ENCODE results near the gene DLGAP4.

The DLGAP4 gene

DNA sequence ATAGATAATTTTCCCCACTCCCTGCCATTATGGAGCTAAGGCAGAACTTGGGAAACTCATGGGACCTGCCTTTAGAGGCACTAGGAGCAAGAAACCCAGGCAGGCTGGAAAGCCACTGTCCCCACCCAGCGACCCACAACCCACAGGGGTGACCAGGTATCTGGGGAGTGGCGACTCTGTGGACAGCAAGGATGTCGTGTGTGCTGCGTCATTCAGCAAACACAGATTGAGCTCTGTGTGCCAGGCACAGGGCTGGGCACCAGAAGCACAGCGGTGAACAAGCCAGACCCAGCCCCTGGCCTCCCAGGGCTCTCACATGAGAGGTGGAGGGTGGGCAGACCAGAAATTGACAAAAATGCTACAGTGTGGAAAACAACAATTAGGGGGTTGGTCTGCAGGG is 27.7 kb downstream of the DLGAP4 start:
- DNase-seq (ENCODE audit: low read depth), result no peak

- DNase-seq (ENCODE audit: low read depth), result no peak
Observed at GRCh38 chr20:36334281-36335205, 28.4 kb downstream of the DLGAP4 start.

DNA sequence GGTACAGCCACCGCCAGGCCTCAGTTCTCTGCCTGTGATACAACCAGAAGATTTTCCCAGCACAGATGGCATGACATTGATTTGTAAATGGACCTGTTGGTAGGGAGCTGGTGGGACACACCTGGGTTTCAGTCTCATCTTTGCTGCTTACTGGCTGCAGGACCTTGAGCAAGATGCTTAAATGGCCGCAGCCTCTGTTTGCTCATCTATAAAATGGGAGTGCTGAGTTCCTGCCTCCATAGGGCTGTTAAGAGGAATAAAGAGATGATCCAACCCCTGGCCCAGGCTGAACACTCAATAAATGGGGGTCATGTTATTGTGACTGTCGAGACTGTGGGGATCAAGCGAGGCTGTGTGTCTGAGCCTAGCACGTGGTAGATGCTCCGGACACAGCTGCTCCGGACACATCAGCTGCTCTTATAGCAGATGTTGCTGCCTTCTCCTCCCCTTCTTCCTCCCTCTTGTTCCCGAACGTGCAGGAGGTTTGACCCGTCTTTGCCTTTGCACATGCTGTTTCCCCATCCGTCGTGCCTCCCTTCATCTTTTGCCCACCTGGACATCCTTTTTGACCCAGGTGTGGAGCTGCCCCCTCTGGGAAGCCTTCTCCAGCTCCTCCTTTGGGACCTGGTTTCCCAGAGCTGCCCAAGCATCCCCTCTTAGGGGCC is 29.2 kb downstream of the DLGAP4 start:
- DNase-seq (ENCODE audit: low read depth), result no peak

DNA sequence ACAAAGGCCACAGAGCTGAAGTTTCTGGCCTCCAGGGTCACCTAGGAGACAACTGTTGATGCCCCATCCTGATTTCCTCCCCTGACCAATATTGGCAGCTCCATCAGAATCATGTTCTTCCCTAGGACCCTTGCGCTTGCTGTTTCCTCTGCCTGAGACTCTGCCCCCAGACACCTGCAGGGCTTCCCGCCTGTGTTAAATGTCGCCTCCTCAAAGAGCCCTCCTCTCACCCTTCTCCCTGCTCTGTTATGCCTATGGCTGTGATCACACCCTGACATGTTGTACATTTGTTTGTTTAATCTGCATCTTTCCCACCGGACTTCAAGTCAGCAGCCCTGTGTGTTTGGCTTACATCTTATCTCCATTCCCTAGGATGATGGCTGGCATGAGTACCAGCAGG is 30.1 kb downstream of the DLGAP4 start:
- no peak for DNase-seq (ENCODE audit: low read depth)

DNA sequence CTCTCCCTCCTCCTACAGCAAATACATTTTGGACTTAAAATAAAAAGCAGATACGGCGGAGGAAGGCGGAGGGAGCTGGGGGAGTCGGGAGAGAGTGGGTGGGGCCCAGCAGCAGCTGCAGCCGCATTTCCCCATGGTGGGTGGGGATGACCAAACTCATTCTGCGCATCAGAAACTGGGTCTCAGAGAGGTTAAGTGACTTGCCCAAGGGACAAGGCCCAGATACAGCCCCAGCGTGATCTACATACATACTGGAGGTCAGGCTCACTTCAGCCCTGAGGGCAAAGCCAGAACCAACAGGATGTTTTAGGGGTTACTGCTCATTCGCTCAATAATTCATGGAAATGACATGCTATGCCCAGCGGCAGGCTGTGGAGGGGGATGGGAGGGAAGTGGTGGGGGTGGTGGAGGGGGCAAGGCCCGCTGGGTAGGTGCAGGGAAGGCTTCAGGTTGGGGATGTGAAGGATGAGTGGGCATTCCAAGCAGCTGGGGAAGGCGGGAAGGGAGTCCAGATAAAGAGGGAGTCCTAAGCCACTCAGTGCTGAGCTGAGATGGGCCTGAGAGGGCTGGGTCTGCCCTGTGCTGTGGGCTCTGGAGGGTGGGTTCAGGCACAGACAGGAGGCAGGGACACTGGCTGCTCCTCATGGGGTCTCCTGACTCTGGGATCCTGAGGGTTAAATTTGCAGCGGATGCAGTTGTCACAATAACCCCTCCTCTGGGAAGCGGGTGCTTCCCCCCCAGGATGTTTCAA is 31.0 kb downstream of the DLGAP4 start:
- no peak for DNase-seq (ENCODE audit: low read depth)

- DNase-seq (ENCODE audit: low read depth), result no peak
Observed at GRCh38 chr20:36337886-36338285, 31.7 kb downstream of the DLGAP4 start.

GRCh38 chr20:36339646-36340592 is 33.8 kb downstream of the DLGAP4 start:
- no peak for DNase-seq (ENCODE audit: low read depth)

DNA sequence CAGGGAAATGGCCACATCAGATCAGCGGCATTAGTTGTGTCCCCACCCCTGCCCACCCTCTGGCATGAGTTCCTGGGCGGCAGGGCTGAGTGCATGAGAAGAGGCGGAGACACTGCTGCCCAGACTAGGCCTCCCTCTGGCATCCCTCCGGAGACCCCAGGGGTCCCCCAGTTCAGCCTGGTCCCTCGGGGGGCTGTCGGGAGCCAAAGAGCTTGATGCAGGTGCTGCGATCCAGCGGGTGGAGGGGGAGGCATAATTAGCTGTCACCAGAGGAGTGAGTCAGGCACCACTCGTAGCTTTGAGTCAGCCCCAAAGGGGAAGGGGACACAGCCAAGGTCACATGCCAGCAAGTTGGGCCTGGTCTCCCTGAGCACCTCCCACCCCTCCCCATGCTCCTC is 34.5 kb downstream of the DLGAP4 start:
- DNase-seq (ENCODE audit: low read depth), result no peak

DNA sequence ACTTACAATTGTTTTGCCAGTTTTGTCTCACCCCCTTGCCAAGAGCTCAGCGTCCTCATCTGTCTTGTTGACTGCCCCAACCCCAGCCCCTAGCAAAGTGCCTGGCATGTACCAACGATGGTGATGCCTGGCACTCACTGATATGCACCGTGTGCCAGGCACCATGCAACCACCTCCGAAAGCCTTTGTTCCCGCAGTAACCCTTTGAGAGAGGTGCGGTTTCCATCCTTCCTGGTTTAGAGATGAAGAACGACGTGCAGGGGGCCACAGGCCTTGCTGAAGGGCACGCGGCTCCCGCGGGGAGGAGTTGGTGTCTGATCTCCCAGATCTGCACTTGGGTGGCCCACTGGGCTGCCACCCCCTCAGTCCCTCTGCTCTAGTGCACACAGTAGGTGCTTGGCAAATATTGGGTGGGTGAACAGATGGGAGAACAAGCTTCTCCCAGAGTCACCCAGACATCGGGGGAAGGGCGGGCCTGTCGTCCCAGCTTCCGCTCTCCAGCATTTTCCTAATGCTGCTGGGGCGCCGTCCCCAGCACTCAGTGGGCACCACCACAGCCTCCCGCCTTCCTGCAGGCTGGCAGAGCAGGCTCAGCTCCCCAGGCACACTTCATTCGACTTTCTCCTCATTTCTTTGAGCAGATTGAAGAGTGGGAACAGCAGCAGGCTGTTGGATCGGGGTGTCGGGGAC is 35.3 kb downstream of the DLGAP4 start:
- DNase-seq (ENCODE audit: low read depth), result no peak

DNA sequence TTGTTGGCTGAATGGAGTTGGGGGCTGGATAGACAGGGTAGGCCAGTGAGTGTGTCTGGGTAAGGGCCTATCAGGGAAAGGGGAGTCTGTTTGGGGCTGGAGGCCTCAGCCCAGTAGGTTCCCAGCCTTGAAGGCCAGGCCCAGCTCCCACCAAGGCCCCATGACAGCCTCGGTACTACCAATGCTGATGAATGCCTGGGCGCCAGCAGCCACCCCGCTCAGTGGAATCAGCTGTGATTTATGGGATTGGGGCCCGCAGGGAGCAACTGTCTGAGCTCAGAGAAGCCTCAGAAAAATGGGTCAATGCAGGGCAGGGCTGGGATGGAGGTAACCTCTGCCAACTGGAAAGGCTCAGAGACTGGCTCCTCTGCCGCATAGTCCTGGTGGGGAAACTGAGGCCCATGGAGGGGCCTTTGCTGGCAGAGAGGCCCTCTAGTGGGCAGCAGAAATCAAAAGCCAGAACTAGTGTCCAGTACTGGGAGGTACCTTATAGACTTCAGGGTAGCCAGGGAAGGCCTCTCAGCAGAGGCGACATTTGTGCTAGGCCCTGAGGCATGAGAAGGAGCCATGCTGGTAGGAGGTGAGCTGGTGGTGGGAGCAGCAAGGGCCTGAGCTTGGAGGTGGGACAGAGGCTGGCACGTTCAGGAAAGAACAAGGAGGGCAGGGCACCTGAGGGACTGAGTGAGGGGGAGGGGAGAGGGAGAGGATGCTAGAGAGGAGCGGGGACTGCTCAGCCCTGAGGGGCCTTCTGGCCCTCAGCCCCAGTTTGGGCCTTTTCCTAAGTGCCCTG is 36.4 kb downstream of the DLGAP4 start:
- no peak for DNase-seq (ENCODE audit: low read depth)

- no peak for DNase-seq (ENCODE audit: low read depth)
Observed at GRCh38 chr20:36343641-36344040, 37.5 kb downstream of the DLGAP4 start.

- DNase-seq (ENCODE audit: low read depth), result no peak
Observed at GRCh38 chr20:36344517-36345132, 38.5 kb downstream of the DLGAP4 start.

DNA sequence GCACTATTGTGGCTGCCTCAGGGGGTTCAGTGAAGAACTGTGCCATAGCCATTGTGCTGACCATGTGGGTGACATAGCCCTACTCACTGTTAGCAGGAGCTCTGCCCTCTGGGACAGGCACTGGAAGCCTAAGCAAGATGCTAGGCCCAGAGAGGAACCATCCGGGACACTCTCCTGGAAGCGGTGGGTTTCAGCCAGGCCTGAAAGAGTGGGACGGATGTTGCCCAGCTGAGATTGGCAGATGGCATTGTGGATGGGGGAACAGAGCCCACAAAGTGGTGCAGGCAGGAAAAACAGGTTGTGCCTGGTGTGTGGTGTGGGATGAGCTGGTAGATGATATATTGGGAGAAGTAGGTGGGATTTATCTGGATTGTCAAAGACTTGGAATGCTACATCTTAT is 40.1 kb downstream of the DLGAP4 start:
- DNase-seq (ENCODE audit: low read depth), result no peak

GRCh38 chr20:36349384-36350170 is 43.4 kb downstream of the DLGAP4 start:
- DNase-seq (ENCODE audit: low read depth), result no peak

- DNase-seq (ENCODE audit: low read depth), result no peak
Observed at GRCh38 chr20:36350439-36350838, 44.3 kb downstream of the DLGAP4 start.

- no peak for DNase-seq (ENCODE audit: low read depth)
Observed at GRCh38 chr20:36351937-36352336, 45.8 kb downstream of the DLGAP4 start.

- no peak for DNase-seq (ENCODE audit: low read depth)
Observed at GRCh38 chr20:36352843-36353553, 46.9 kb downstream of the DLGAP4 start.

- no peak for DNase-seq (ENCODE audit: low read depth)
Observed at GRCh38 chr20:36353740-36354139, 47.6 kb downstream of the DLGAP4 start.

Measured in activated T-helper 1 cell treated with Interleukin-2 at 50 U/mL for 16 hours (primary cell).